ENCODE results near the gene RHOT1. TPM values are rescaled to one million over a fixed set of nuclear protein-coding genes. Genes with fewer than 3 reads are reported as not detected.

The RHOT1 gene
- total and polyA plus RNA-seq, 2 donors (not counting 3 experiments of a cell fraction or from before 2014, with no cell fraction given), result 23.5 to 28.8 TPM

- no peaks in the 10 kb centered on the region for H3K79me2 ChIP-seq (ENCODE audit: control insufficient read depth, insufficient read depth, low read length)
- no peak overlapping the region for H3K4me3 ChIP-seq (replicated peaks in 1 of 3; ENCODE audit: insufficient read depth in 1 of 3, low read depth in 1 of 3, low read length in 3 of 3)
- no peaks in the 10 kb centered on the region for H3K27me3 ChIP-seq (ENCODE audit: control insufficient read depth in 2 of 2, insufficient read depth in 2 of 2, low read length in 2 of 2)
- H3K4me1 ChIP-seq (ENCODE audit: control insufficient read depth, extremely low read depth, insufficient read depth, low read length), result no peaks in the 10 kb centered on the region
- intact Hi-C loops (cut with micrococcal nuclease), result no loop called here
- POLR2A ChIA-PET, result no interaction called here
- no peak overlapping the region for H2AFZ ChIP-seq (ENCODE audit: low read depth, low read length)
- CTCF ChIA-PET, result interaction anchor here (1.2 kb wide), 1 partner anchor 15 kb away, joined by 4 read pairs; no protein-coding TSS in a partner anchor
- H3K27ac ChIP-seq (ENCODE audit: insufficient read depth, low read depth, low read length), result no peak overlapping the region
- H3K4me2 ChIP-seq (ENCODE audit: insufficient read depth, low read length), result no peak overlapping the region
- no peak overlapping the region for H3K9ac ChIP-seq (replicated peaks; ENCODE audit: extremely low read depth, insufficient read depth, low read length)
- BruUV-seq (replicated peaks), result no TSS peak
- no peaks in the 10 kb centered on the region for H4K20me1 ChIP-seq (replicated peaks; ENCODE audit: control insufficient read depth, extremely low read depth, insufficient read depth, low read length)
- H3K9me3 ChIP-seq (replicated peaks; ENCODE audit: control insufficient read depth, insufficient read depth, low read length), result no peaks in the 10 kb centered on the region
- no peak for TF ChIP-seq MYC (IDR thresholded peaks at IDR 0.05; ENCODE audit: low read depth, low read length)
- no peak for TF ChIP-seq EZH2 (IDR thresholded peaks at IDR 0.05; ENCODE audit: borderline replicate concordance, low read depth, low read length, severe bottlenecking)
- no peak for TF ChIP-seq CTCF (IDR thresholded peaks at IDR 0.05; ENCODE audit: extremely low read depth in 1 of 2, insufficient read depth in 1 of 2, low read depth in 1 of 2, low read length in 2 of 2)
- no peak for TF ChIP-seq POLR2A (IDR thresholded peaks at IDR 0.05; ENCODE audit: low read depth, low read length)
- no peak for TF ChIP-seq MAX (IDR thresholded peaks at IDR 0.05; ENCODE audit: insufficient read depth, insufficient read length)
- no peak for TF ChIP-seq FOS (IDR thresholded peaks at IDR 0.05; ENCODE audit: borderline replicate concordance, insufficient read depth, low read length)
- no peak for TF ChIP-seq GATA2 (IDR thresholded peaks at IDR 0.05; ENCODE audit: insufficient read depth, insufficient read length, low read depth, low read length)
- TF ChIP-seq JUN (IDR thresholded peaks at IDR 0.05; ENCODE audit: borderline replicate concordance, insufficient read depth, insufficient read length, low read depth), result no peak
- TF ChIP-seq POLR2AphosphoS5 (IDR thresholded peaks at IDR 0.05; ENCODE audit: insufficient read depth, low read depth, low read length), result no peak
- dilution Hi-C loops (cut with MboI; ENCODE audit: extremely low pct_ligation_motif_present, low sequenced_read_pairs), result no loop called here
- no peak for DNase-seq (ENCODE audit: low read depth, low spot score)
- peaks cover 6 to 14% of the 10 kb centered on the region in 2 experiments for H3K36me3 ChIP-seq (ENCODE audit: control insufficient read depth in 2 of 2, extremely low read depth in 1 of 2, insufficient read depth in 2 of 2, low read length in 2 of 2)
- FAIRE-seq, result no peak
- no peaks in the 10 kb centered on the region for H3K9me1 ChIP-seq (replicated peaks; ENCODE audit: control insufficient read depth, extremely low read depth, insufficient read depth, low read length)
Observed at GRCh38 chr17:32211671-32212070, 69.4 kb downstream of the RHOT1 start.

Measured in endothelial cell of umbilical vein (primary cell).